ENCODE results near the gene CIBAR2.

CIBAR2 gene

GRCh38 chr16:85138073-85138824 is 26.0 kb upstream of the CIBAR2 start:
- peaks cover 6% of the 10 kb centered on the region for H3K36me3 Mint-ChIP-seq (ENCODE audit: low read depth)
- peaks cover 68% of the 10 kb centered on the region for H3K4me1 Mint-ChIP-seq (ENCODE audit: low read depth)
- H3K4me3 Mint-ChIP-seq: peak overlapping the region; percentile 81
- intact Hi-C loops (cut with micrococcal nuclease): no loop called here
- no peaks in the 10 kb centered on the region for H3K9me3 Mint-ChIP-seq
- peaks cover 23% of the 10 kb centered on the region for H3K27me3 Mint-ChIP-seq
- peak overlapping the region; percentile 96 for H3K27ac Mint-ChIP-seq

- Mint-ChIP-seq H3K4me1 (ENCODE audit: low read depth) (peaks cover 68% of the 10 kb centered on the region), H3K9me3 (no peaks in the 10 kb centered on the region), H3K4me3 (peak overlapping the region; percentile 81), H3K27ac (peak overlapping the region; percentile 96), H3K36me3 (ENCODE audit: low read depth) (peaks cover 6% of the 10 kb centered on the region), H3K27me3 (peaks cover 15% of the 10 kb centered on the region)
- intact Hi-C loops (cut with micrococcal nuclease): loop anchor here (2.0 kb wide), 1 partner anchor 23 kb away; no protein-coding TSS in a partner anchor
These were observed 25.2 kb upstream of the CIBAR2 start for GRCh38 chr16:85137323-85138072.

- peak overlapping the region; percentile 96 for H3K27ac Mint-ChIP-seq
These were observed 24.5 kb upstream of the CIBAR2 start for GRCh38 chr16:85136702-85137322.

GRCh38 chr16:85136213-85136701 is 24.0 kb upstream of the CIBAR2 start:
- H3K36me3 Mint-ChIP-seq (ENCODE audit: low read depth): peaks cover 6% of the 10 kb centered on the region
- H3K27ac Mint-ChIP-seq: peak overlapping the region; percentile 96
- intact Hi-C loops (cut with micrococcal nuclease): loop anchor here (2.0 kb wide), 1 partner anchor 21 kb away; no protein-coding TSS in a partner anchor
- H3K9me3 Mint-ChIP-seq: no peaks in the 10 kb centered on the region
- H3K4me3 Mint-ChIP-seq: peak overlapping the region; percentile 81
- H3K27me3 Mint-ChIP-seq: peaks cover 12% of the 10 kb centered on the region
- H3K4me1 Mint-ChIP-seq (ENCODE audit: low read depth): peaks cover 68% of the 10 kb centered on the region

More at GRCh38 chr16:85136702-85137322, 24.5 kb upstream of the CIBAR2 start:
- intact Hi-C loops (cut with micrococcal nuclease): loop anchor here (2.0 kb wide), 1 partner anchor 22 kb away; no protein-coding TSS in a partner anchor
- peak overlapping the region; percentile 81 for H3K4me3 Mint-ChIP-seq
- peaks cover 6% of the 10 kb centered on the region for H3K36me3 Mint-ChIP-seq (ENCODE audit: low read depth)
- H3K27me3 Mint-ChIP-seq: peaks cover 12% of the 10 kb centered on the region
- peaks cover 68% of the 10 kb centered on the region for H3K4me1 Mint-ChIP-seq (ENCODE audit: low read depth)
- H3K9me3 Mint-ChIP-seq: no peaks in the 10 kb centered on the region

- Mint-ChIP-seq H3K4me3 (peak overlapping the region; percentile 2), H3K9me3 (no peaks in the 10 kb centered on the region), H3K27ac (peak overlapping the region; percentile 96), H3K36me3 (ENCODE audit: low read depth) (peaks cover 6% of the 10 kb centered on the region), H3K27me3 (peaks cover 19% of the 10 kb centered on the region), H3K4me1 (ENCODE audit: low read depth) (peaks cover 62% of the 10 kb centered on the region)
- intact Hi-C loops (cut with micrococcal nuclease): no loop called here
These were observed 22.5 kb upstream of the CIBAR2 start for GRCh38 chr16:85134789-85135142.

DNA sequence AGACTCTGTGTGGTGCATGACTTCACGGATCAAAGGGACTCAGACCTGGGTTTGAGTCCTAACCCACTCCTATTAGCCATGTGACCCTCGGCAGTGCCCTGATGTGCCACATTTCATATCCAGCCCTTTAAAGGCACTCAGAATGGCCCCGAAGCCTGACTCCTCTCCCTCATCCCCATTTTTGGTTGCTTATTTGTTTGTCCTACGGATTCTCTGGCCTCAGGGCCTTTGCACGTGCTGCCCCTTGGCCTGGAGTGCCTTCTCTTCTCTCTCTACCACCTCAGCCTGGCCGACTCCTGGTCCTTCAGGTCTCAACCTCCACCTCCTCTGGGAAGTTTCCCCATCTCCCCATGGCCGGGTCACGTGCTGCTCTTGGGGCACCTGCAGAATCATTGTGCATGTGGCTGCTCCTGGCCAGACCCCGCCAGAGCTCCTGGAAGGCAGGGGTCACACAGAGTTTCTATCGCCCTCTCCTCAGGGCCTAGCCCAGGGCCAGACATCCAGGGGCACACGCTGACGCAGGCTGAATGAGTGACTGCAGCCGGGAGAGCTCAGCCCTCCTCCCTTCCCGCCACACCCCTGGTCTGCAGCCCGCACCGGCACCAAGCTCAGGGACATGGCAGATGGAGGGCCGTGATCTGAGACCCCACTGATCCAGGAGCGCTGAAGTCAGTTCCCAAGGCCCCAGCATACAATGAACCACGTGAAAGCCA is 22.0 kb upstream of the CIBAR2 start:
- no peak overlapping the region for H3K27ac Mint-ChIP-seq
- no peak overlapping the region for H3K4me3 Mint-ChIP-seq
- peaks cover 57% of the 10 kb centered on the region for H3K4me1 Mint-ChIP-seq (ENCODE audit: low read depth)
- peaks cover 6% of the 10 kb centered on the region for H3K36me3 Mint-ChIP-seq (ENCODE audit: low read depth)
- no peaks in the 10 kb centered on the region for H3K9me3 Mint-ChIP-seq
- peaks cover 19% of the 10 kb centered on the region for H3K27me3 Mint-ChIP-seq
- intact Hi-C loops (cut with micrococcal nuclease): no loop called here

DNA sequence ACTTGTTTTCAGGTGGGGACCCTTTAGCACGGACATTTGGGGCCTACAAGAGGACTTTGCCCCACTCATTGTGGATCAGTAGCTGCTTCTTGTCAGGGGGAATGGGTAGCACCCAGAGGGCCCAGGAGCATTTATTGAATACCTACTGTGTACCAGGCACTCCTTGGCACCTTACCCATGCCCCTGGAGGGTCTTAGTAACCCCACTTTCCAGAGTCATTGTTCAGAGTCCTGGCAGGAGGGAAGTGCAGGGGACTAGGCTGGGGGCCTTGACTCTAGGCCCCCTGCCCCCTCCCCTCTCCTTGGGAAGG is 21.0 kb upstream of the CIBAR2 start:
- peaks cover 6% of the 10 kb centered on the region for H3K36me3 Mint-ChIP-seq (ENCODE audit: low read depth)
- no peaks in the 10 kb centered on the region for H3K9me3 Mint-ChIP-seq
- no peak overlapping the region for H3K4me3 Mint-ChIP-seq
- H3K4me1 Mint-ChIP-seq (ENCODE audit: low read depth): peaks cover 47% of the 10 kb centered on the region
- intact Hi-C loops (cut with micrococcal nuclease): no loop called here
- peaks cover 16% of the 10 kb centered on the region for H3K27me3 Mint-ChIP-seq
- H3K27ac Mint-ChIP-seq: no peak overlapping the region

- Mint-ChIP-seq H3K4me1 (ENCODE audit: low read depth) (peaks cover 42% of the 10 kb centered on the region), H3K27me3 (peaks cover 14% of the 10 kb centered on the region), H3K9me3 (no peaks in the 10 kb centered on the region), H3K36me3 (ENCODE audit: low read depth) (peaks cover 6% of the 10 kb centered on the region), H3K4me3 (no peak overlapping the region), H3K27ac (no peak overlapping the region)
- intact Hi-C loops (cut with micrococcal nuclease): no loop called here
These were observed 20.4 kb upstream of the CIBAR2 start for GRCh38 chr16:85132456-85133289.

- Mint-ChIP-seq H3K27me3 (peaks cover 31% of the 10 kb centered on the region), H3K9me3 (no peaks in the 10 kb centered on the region), H3K36me3 (ENCODE audit: low read depth) (no peaks in the 10 kb centered on the region), H3K4me3 (no peak overlapping the region), H3K4me1 (ENCODE audit: low read depth) (peaks cover 42% of the 10 kb centered on the region), H3K27ac (no peak overlapping the region)
- intact Hi-C loops (cut with micrococcal nuclease): no loop called here
These were observed 18.4 kb upstream of the CIBAR2 start for GRCh38 chr16:85130705-85131028.

- peaks cover 37% of the 10 kb centered on the region for H3K4me1 Mint-ChIP-seq (ENCODE audit: low read depth)
- no peaks in the 10 kb centered on the region for H3K9me3 Mint-ChIP-seq
- H3K36me3 Mint-ChIP-seq (ENCODE audit: low read depth): no peaks in the 10 kb centered on the region
- intact Hi-C loops (cut with micrococcal nuclease): no loop called here
- no peak overlapping the region for H3K27ac Mint-ChIP-seq
- H3K4me3 Mint-ChIP-seq: no peak overlapping the region
- H3K27me3 Mint-ChIP-seq: peaks cover 35% of the 10 kb centered on the region
These were observed 17.8 kb upstream of the CIBAR2 start for GRCh38 chr16:85129876-85130704.

DNA sequence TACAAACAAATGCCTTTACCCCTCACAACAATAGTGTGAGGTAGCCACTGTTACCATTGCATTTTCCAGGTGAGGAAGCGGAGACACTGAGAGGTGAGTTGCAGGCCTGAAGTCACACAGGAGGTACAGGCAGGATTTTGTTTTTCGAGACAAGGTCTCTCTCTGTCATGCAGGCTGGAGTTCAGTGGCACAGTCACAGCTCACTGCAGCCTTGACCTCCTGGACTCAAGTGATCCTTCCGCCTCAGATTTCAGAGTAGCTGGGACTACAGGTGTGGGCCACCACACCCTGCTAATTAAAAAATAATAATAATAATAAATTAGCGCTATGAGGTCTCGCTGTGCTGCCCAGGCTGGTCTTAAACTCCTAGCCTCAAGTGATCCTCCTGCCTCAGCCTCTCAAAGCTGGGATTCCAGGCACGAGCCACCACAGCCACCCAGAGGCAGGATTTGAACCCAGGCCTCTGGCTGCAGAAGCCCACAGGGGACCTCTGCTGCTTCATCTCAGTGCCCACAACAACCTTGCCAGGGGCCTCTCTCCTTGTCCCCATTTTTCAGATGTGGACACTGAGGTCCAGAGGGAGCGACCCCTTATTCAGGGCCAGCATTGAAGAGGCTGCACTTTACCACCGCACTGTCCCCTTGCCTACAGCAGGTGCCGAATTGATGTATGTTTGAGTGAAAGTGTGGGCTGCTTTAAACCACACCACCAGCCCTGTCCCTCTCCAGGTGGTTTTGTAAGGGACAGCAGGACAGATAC is 16.0 kb upstream of the CIBAR2 start:
- intact Hi-C loops (cut with micrococcal nuclease): no loop called here
- Mint-ChIP-seq H3K36me3 (ENCODE audit: low read depth) (no peaks in the 10 kb centered on the region), H3K27ac (no peak overlapping the region), H3K27me3 (peaks cover 44% of the 10 kb centered on the region), H3K4me3 (no peak overlapping the region), H3K9me3 (no peaks in the 10 kb centered on the region), H3K4me1 (ENCODE audit: low read depth) (peaks cover 22% of the 10 kb centered on the region)

- no peak overlapping the region for H3K4me3 Mint-ChIP-seq
- H3K4me1 Mint-ChIP-seq (ENCODE audit: low read depth): peaks cover 22% of the 10 kb centered on the region
- no peaks in the 10 kb centered on the region for H3K36me3 Mint-ChIP-seq (ENCODE audit: low read depth)
- H3K9me3 Mint-ChIP-seq: no peaks in the 10 kb centered on the region
- peaks cover 44% of the 10 kb centered on the region for H3K27me3 Mint-ChIP-seq
- H3K27ac Mint-ChIP-seq: no peak overlapping the region
- intact Hi-C loops (cut with micrococcal nuclease): no loop called here
These were observed 15.1 kb upstream of the CIBAR2 start for GRCh38 chr16:85127379-85127723.
